HG02763 (cell line): ENCODE measurements around the gene GMFB.

Experiments used
- ATAC-seq: cut with Tn5 transposase; IDR thresholded peaks from one replicate; pipeline ENCODE4 v1.9.1; 2021; ENCODE audit warnings: mild to moderate bottlenecking, moderate library complexity; ENCODE audit not compliant: unreplicated experiment

GMFB gene

GRCh38 chr14:54435500-54435981 lies 53.2 kb downstream of the GMFB start:
- ATAC-seq = no peak

DNA sequence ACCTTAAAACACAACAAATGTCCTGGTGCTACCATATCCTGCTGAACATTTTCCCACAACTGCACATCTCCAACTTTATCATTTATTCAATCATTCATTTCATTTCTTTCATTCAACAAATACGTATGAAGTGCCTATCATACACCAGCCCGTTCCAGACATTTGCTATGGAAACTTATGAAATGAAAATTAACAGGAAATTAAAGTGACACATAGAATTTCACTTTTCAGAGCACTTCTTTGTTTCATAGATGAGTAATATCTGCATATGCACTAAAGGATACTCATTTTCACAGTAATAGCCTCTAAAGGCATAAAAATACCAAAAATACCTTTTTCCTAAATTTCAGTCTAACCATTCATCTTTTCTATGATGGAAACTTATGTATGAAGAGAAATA lies 60.3 kb downstream of the GMFB start:
- ATAC-seq = no peak

DNA sequence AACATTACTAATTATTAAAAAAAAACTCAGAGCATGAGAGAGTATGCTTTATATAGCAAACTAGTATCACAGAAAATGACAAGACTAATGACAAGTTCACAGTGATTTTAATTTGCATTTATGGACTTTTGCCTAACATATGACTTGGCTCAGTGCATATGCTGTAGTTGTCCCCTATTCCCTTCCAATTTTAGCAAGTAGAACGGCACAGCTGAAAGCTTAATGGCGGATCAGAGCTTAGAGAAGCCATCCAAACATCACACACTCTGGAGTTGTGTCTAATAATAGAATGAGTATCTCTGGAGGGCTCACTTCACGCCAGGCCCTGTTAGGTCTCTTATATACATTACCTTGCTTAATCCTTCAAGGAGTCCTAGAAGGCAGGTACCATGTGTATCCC lies 60.9 kb downstream of the GMFB start:
- ATAC-seq = no peak

DNA sequence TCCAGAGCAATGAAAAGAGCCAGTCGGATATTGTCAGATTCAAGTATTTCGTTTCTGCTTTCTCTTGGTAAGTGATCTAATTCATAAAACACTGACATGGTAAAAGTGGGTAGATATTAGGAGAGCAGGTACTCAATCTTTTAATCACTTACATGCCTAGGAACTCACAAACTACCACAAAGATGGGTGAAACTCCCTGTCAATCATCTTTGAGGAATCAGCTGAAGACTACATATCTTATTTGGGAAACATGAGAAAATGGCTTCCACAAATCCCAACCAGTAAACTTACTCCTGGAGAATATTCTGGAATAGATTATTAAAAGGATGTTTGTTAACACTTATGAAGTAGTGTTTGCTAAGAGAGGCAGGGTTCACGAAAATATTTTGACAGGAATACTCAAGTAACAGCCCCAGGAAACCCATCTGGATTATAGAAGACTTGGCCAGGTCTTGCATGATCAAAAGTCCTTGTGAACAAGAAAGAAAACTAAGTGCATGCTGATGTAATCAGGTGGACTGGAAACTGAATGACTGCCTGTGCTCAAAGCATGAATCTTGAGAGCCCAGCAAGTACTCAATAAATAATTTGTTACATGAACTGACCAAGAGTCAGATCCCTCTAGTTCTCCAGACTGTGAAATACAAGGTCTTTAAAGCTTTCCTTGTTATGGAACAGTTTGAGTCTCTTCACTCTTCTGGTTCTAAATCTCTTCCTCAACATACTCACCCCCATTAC lies 63.1 kb downstream of the GMFB start:
- ATAC-seq = no peak

DNA sequence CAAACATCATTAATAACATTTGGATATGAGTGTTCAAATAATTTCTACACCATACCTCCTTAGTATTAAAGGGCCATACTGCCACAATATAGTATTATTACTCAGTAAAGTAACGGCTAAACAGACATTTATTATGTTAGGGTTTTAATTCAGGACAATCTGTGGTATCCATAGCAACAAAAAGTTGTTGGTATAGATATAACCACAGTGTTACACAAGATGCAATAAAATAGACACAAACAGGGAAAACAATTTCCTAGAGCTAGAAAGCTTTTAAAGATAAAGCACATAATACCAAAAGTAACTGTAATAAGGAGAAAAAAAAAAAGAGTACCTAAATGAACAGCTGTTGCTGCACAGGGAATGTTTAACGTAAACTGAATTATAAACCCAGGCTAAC lies 63.7 kb downstream of the GMFB start:
- no peak for ATAC-seq
